SK-N-MC (cell line): ENCODE data around the gene FBXL4.

ENCODE experiments used
- DNase-seq: peaks from one replicate; pipeline ENCODE4 v3.0.0-alpha.2; 2011; ENCODE audit warnings: low read depth, low spot score
- H3K27ac ChIP-seq: fragments of 200-600 bp; sonication (generic); 2 replicates; pipeline ENCODE4 v1.5.1; 2016; ENCODE audit warnings: mixed run types
- H3K36me3 ChIP-seq: fragments of 200-600 bp; sonication (generic); 2 replicates; pipeline ENCODE4 v1.6.1; 2017; ENCODE audit warnings: antibody characterized with exemption, low read length, mixed read lengths; ENCODE audit not compliant: insufficient read depth
- H3K4me3 ChIP-seq: fragments of 200-600 bp; sonication (generic); 2 replicates; pipeline ENCODE4 v1.5.1; 2016
- H3K9ac ChIP-seq: fragments of 200-600 bp; sonication (generic); 2 replicates; pipeline ENCODE4 v1.8.0; 2017; ENCODE audit warnings: mixed run types, mixed read lengths; ENCODE audit not compliant: insufficient read length
- H3K9me3 ChIP-seq: fragments of 200-600 bp; sonication (generic); 2 replicates; pipeline ENCODE4 v1.6.1; 2017; ENCODE audit warnings: low read depth, mild to moderate bottlenecking, antibody characterized with exemption, low read length, moderate library complexity, mixed read lengths
- EZH2 ChIP-seq: fragments of 200-600 bp; sonication (generic); IDR thresholded peaks from one replicate; pipeline ENCODE4 v1.6.1; 2017; ENCODE audit warnings: antibody characterized with exemption
- FOXP2 ChIP-seq: optimal IDR thresholded peaks from 2 replicates; pipeline ENCODE3; 2011; ENCODE audit warnings: mild to moderate bottlenecking, moderate library complexity; ENCODE audit not compliant: insufficient read depth; ENCODE audit errors: extremely low read length, control extremely low read depth
- POLR2AphosphoS5 ChIP-seq: IDR thresholded peaks from 2 replicates; pipeline ENCODE4 v1.6.1; 2012; ENCODE audit warnings: mild to moderate bottlenecking, low read depth, low read length, borderline replicate concordance

The FBXL4 gene

GRCh38 chr6:98977671-98978292 is 30.0 kb upstream of the FBXL4 start:
- Histone ChIP-seq H3K27ac (no peak overlapping the region), H3K9me3 (no peaks in the 10 kb centered on the region), H3K9ac (no peak overlapping the region), H3K36me3 (no peaks in the 10 kb centered on the region), H3K4me3 (no peak overlapping the region)
- no peak for DNase-seq
- TF ChIP-seq EZH2 (no peak), FOXP2 (no peak), POLR2AphosphoS5 (no peak)

GRCh38 chr6:98976674-98977385 is 29.1 kb upstream of the FBXL4 start:
- H3K27ac ChIP-seq, result no peak overlapping the region
- no peak overlapping the region for H3K4me3 ChIP-seq
- no peak for TF ChIP-seq EZH2
- no peak for TF ChIP-seq POLR2AphosphoS5
- TF ChIP-seq FOXP2, result no peak
- no peak for DNase-seq
- H3K36me3 ChIP-seq, result no peaks in the 10 kb centered on the region
- no peak overlapping the region for H3K9ac ChIP-seq
- H3K9me3 ChIP-seq, result no peaks in the 10 kb centered on the region

- Histone ChIP-seq H3K36me3 (no peaks in the 10 kb centered on the region), H3K27ac (no peak overlapping the region), H3K9ac (no peak overlapping the region), H3K4me3 (no peak overlapping the region), H3K9me3 (no peaks in the 10 kb centered on the region)
- TF ChIP-seq POLR2AphosphoS5 (no peak), EZH2 (no peak), FOXP2 (no peak)
- no peak for DNase-seq
Measured at GRCh38 chr6:98975421-98975820, 27.7 kb upstream of the FBXL4 start.

- DNase-seq, result no peak
- Histone ChIP-seq H3K9ac (no peak overlapping the region), H3K27ac (no peak overlapping the region), H3K4me3 (no peak overlapping the region), H3K36me3 (no peaks in the 10 kb centered on the region), H3K9me3 (no peaks in the 10 kb centered on the region)
- no peak for TF ChIP-seq FOXP2
- TF ChIP-seq POLR2AphosphoS5, result no peak
- no peak for TF ChIP-seq EZH2
Measured at GRCh38 chr6:98974309-98974708, 26.6 kb upstream of the FBXL4 start.

GRCh38 chr6:98973571-98973970 is 25.8 kb upstream of the FBXL4 start:
- Histone ChIP-seq H3K27ac (no peak overlapping the region), H3K36me3 (no peaks in the 10 kb centered on the region), H3K9me3 (no peaks in the 10 kb centered on the region), H3K4me3 (no peak overlapping the region), H3K9ac (no peak overlapping the region)
- DNase-seq, result no peak
- TF ChIP-seq FOXP2, result no peak
- no peak for TF ChIP-seq EZH2
- TF ChIP-seq POLR2AphosphoS5, result no peak

- Histone ChIP-seq H3K27ac (no peak overlapping the region), H3K9me3 (no peaks in the 10 kb centered on the region), H3K36me3 (no peaks in the 10 kb centered on the region), H3K9ac (no peak overlapping the region), H3K4me3 (no peak overlapping the region)
- TF ChIP-seq POLR2AphosphoS5 (no peak), EZH2 (no peak), FOXP2 (no peak)
- DNase-seq, result no peak
Measured at GRCh38 chr6:98971303-98971702, 23.6 kb upstream of the FBXL4 start.

- H3K9me3 ChIP-seq, result no peaks in the 10 kb centered on the region
- TF ChIP-seq FOXP2, result no peak
- TF ChIP-seq EZH2, result no peak
- no peak for TF ChIP-seq POLR2AphosphoS5
- no peaks in the 10 kb centered on the region for H3K36me3 ChIP-seq
- no peak overlapping the region for H3K4me3 ChIP-seq
- no peak overlapping the region for H3K27ac ChIP-seq
- no peak overlapping the region for H3K9ac ChIP-seq
- no peak for DNase-seq
Measured at GRCh38 chr6:98970469-98970868, 22.7 kb upstream of the FBXL4 start.

- no peaks in the 10 kb centered on the region for H3K36me3 ChIP-seq
- H3K9ac ChIP-seq, result no peak overlapping the region
- TF ChIP-seq EZH2, result no peak
- TF ChIP-seq POLR2AphosphoS5, result no peak
- no peak for TF ChIP-seq FOXP2
- H3K27ac ChIP-seq, result no peak overlapping the region
- no peak overlapping the region for H3K4me3 ChIP-seq
- H3K9me3 ChIP-seq, result no peaks in the 10 kb centered on the region
- no peak for DNase-seq
Measured at GRCh38 chr6:98967616-98968015, 19.9 kb upstream of the FBXL4 start.

- TF ChIP-seq POLR2AphosphoS5 (no peak), EZH2 (no peak), FOXP2 (no peak)
- Histone ChIP-seq H3K9ac (no peak overlapping the region), H3K9me3 (no peaks in the 10 kb centered on the region), H3K4me3 (no peak overlapping the region), H3K27ac (no peak overlapping the region), H3K36me3 (no peaks in the 10 kb centered on the region)
- DNase-seq, result no peak
Measured at GRCh38 chr6:98959631-98960030, 11.9 kb upstream of the FBXL4 start.
